Measurements from ENCODE around the gene REEP6.
A peak's percentile ranks its signal among the peaks of the same experiment; 100 is the strongest.
"Not testable (repeated sequence)": the region's sequence is repeated elsewhere in the genome, so short reads cannot be mapped to it uniquely, and the experiment has no call there.

The REEP6 gene

GRCh38 chr19:1509602-1510441, 18.8 kb downstream of the REEP6 start:
- DNase-seq = no peak

GRCh38 chr19:1510442-1510806, 19.4 kb downstream of the REEP6 start:
- no peak for DNase-seq

- DNase-seq = no peak
Observed at GRCh38 chr19:1510807-1511206, 19.8 kb downstream of the REEP6 start.

- no peak for DNase-seq
Observed at GRCh38 chr19:1511318-1512317, 20.6 kb downstream of the REEP6 start.

- DNase-seq = no peak
Observed at GRCh38 chr19:1512671-1513498, 21.9 kb downstream of the REEP6 start, which contains the start of gene ADAMTSL5. Gene ADAMTSL5, minus strand, starts transcription at chr19:1513019. Its CDS starts 2,076 bp downstream, at chr19:1510943.

GRCh38 chr19:1513499-1514294, 22.7 kb downstream of the REEP6 start:
- DNase-seq = no peak

GRCh38 chr19:1514295-1514661, 23.3 kb downstream of the REEP6 start:
- DNase-seq = no peak

GRCh38 chr19:1514986-1515721, 24.2 kb downstream of the REEP6 start:
- DNase-seq = no peak

- DNase-seq = peak in 1 of 2 experiments; percentile 19
Observed at GRCh38 chr19:1516395-1516753, 25.4 kb downstream of the REEP6 start.

- no peak for DNase-seq
Observed at GRCh38 chr19:1518471-1518870, 27.5 kb downstream of the REEP6 start.

GRCh38 chr19:1519802-1520201, 28.8 kb downstream of the REEP6 start:
- DNase-seq = not testable (repeated sequence)

GRCh38 chr19:1520203-1520780, 29.3 kb downstream of the REEP6 start:
- no peak for DNase-seq

- no peak for DNase-seq
Observed at GRCh38 chr19:1521636-1522035, 30.7 kb downstream of the REEP6 start.

- DNase-seq = no peak
Observed at GRCh38 chr19:1522061-1522460, 31.1 kb downstream of the REEP6 start.

GRCh38 chr19:1522838-1523237, 31.9 kb downstream of the REEP6 start:
- no peak for DNase-seq

GRCh38 chr19:1523412-1524286, 32.7 kb downstream of the REEP6 start, which contains the start of gene PLK5:
Gene PLK5, plus strand, starts transcription at chr19:1524077. Its CDS starts 2,920 bp downstream, at chr19:1526997.
- DNase-seq = no peak

- DNase-seq = no peak
Observed at GRCh38 chr19:1524287-1524971, 33.4 kb downstream of the REEP6 start.

GRCh38 chr19:1524972-1525325, 34.0 kb downstream of the REEP6 start:
- no peak for DNase-seq

GRCh38 chr19:1525343-1525742, 34.4 kb downstream of the REEP6 start:
- DNase-seq = no peak
